H1 (cell line): ENCODE results near the gene GNG7. TPM values are rescaled to one million over a fixed set of nuclear protein-coding genes. Genes with fewer than 3 reads are reported as not detected.

Experiments used
- CHD7 ChIP-seq: fragments of 300-600 bp; sonication (generic); IDR thresholded peaks from 2 replicates; pipeline ENCODE4 v1.7.1; 2012; ENCODE audit warnings: low read length, moderate library complexity, mild to moderate bottlenecking, inconsistent platforms; ENCODE audit not compliant: insufficient replicate concordance
- EP300 ChIP-seq, 2 experiments: IDR thresholded peaks; 1 replicate in 1 of 2; 2 replicates in 1 of 2; pipeline ENCODE4 v1.6.1; 2011 to 2012; ENCODE audit warnings: low read depth in 2 of 2, low read length in 2 of 2, mild to moderate bottlenecking in 2 of 2, borderline replicate concordance in 1 of 2, inconsistent platforms in 1 of 2, moderate library complexity in 1 of 2
- FOSL1 ChIP-seq: IDR thresholded peaks from 2 replicates; pipeline ENCODE4 v1.6.1; 2011; ENCODE audit warnings: mild to moderate bottlenecking, low read depth, low read length, moderate library complexity; ENCODE audit not compliant: insufficient read depth
- GABPA ChIP-seq: IDR thresholded peaks from 2 replicates; pipeline ENCODE4 v1.6.1; 2011; ENCODE audit warnings: mild to moderate bottlenecking, low read length, moderate library complexity, borderline replicate concordance; ENCODE audit not compliant: insufficient read depth
- JUN ChIP-seq: IDR thresholded peaks from 2 replicates; pipeline ENCODE4 v1.6.1; 2011; ENCODE audit warnings: low read depth, mild to moderate bottlenecking, improper control_type of control experiment, low read length
- MAX ChIP-seq: IDR thresholded peaks from 2 replicates; pipeline ENCODE4 v1.6.1; 2012; ENCODE audit warnings: inconsistent platforms
- SIX5 ChIP-seq: IDR thresholded peaks from 2 replicates; pipeline ENCODE4 v1.6.1; 2011; ENCODE audit warnings: mild to moderate bottlenecking, low read depth, low read length
- SP4 ChIP-seq: IDR thresholded peaks from 2 replicates; pipeline ENCODE4 v1.6.1; 2012; ENCODE audit warnings: low read length, inconsistent platforms
- TCF12 ChIP-seq: IDR thresholded peaks from 2 replicates; pipeline ENCODE4 v1.6.1; 2011; ENCODE audit warnings: low read depth, mild to moderate bottlenecking, low read length
- ZNF274 ChIP-seq: IDR thresholded peaks from 2 replicates; pipeline ENCODE4 v1.7.0; 2012; ENCODE audit warnings: low read length, borderline replicate concordance; ENCODE audit errors: extremely low read depth
- polyA plus RNA-seq, 7 experiments: library from polyadenylated mRNA; depleted of rRNA in 3 of 7; stranded (reverse) in 5 of 7; unstranded in 2 of 7; fragments of >200 nt in 5 of 7; fragments of 200-250 nt in 2 of 7; gene quantifications; 1 replicate in 5 of 7; 2 replicates in 1 of 7; 4 replicates in 1 of 7; pipeline versions ENCODE4 v1.2.1 to v1.2.3, GENCODE V29; 2011 to 2013; ENCODE audit warnings: missing spikeins in 2 of 7, mixed read lengths in 2 of 7
- total RNA-seq: library from RNA; stranded (reverse); fragmentation: NEBNext Ultra II Directional; extraction: Animal tissue kit (Norgen Biotek cat#: 25700); gene quantifications from 2 replicates; pipeline ENCODE4 v1.2.1, GENCODE V29; 2021

GNG7 gene
- total and polyA plus RNA-seq, 2 of the 8 experiments (the other 6 are each of a cell fraction or from before 2014, with no cell fraction given) = 2.8 to 7.8 TPM

DNA sequence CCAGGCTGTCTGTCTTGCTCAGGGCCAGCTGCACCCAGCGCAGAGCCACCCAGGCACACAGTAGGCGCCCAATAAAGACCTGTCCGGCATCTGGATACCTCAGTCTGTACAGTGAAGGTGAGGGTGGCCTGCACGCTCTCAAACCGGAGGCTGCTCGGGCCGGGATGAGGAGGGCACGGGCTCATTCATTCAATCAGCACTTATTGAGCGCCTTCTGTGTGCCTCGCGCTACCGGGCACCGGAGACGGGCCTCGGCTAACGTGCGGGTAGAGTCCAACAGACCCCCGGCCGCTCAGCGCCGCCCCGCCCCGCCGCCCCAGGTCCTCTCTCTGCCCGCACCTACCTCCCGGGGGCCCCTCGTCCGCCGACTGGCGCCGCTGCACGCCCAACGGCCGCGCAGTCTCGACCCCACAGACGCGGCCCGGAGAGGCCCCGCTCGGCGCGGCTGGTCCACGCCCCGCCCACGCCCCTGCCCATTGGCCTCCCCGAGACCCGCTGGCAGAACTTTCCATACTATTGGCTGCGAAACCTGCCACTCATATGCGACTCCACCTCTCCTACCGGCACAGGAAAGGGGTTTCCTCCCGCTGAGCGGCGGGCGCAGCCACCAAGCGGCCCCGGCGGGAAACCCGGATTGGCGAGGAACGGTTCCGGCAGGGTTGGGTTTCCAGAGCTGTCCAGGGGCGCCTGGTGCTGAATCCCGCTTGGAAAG, 37.3 kb upstream of the GNG7 start, which contains the start of gene SLC39A3 (continued):
- TF ChIP-seq CHD7 = no peak
- peak; percentile 96 for TF ChIP-seq SP4
- peak; percentile 56; the same call in 1 of the 2 replicates for TF ChIP-seq MAX
- peak; percentile 48 for TF ChIP-seq SIX5
- TF ChIP-seq FOSL1 = no peak
- peak; percentile 98 for TF ChIP-seq GABPA
- no peak for TF ChIP-seq ZNF274
- TF ChIP-seq TCF12 = peak; percentile 86; the same call in 1 of the 2 replicates
- peak in 1 of 2 experiments; percentile 89; a peak in 2 of 3 replicates for TF ChIP-seq EP300 (IDR thresholded peaks at IDR 0.05; ENCODE audit: borderline replicate concordance in 1 of 2, low read depth in 2 of 2, low read length in 2 of 2)
- 0 out of 2 replicates have a peak, but pooled peaks have one; percentile 23 for TF ChIP-seq JUN
